ENCODE measurements around the gene DIP2A. TPM values are rescaled to one million over a fixed set of nuclear protein-coding genes. Genes with fewer than 3 reads are reported as not detected.

The DIP2A gene
- polyA plus RNA-seq, 4 donors = 23.7 to 56.3 (median 39.0) TPM

DNA sequence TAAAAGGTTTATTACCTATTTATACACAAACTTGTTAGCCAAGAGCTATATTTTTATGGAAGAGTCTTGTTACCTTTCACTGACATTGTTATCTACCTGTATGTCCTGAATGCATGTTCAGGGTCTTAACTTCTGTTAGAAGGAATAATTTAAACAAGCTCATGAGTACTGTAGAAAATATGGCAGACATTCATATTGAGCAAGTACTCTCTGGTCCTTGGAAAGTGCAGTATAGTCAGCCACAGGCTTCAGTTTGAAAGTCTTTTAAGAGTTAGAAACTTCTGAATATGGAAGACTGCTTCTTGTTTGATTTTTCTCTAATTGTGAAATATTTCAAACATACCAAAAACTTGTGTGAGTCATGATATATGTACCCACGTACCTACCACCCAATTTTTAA lies 16.6 kb downstream of the DIP2A start:
- DNase-seq (ENCODE audit: low read depth in 4 of 4, low spot score in 2 of 4) = no peak

DNA sequence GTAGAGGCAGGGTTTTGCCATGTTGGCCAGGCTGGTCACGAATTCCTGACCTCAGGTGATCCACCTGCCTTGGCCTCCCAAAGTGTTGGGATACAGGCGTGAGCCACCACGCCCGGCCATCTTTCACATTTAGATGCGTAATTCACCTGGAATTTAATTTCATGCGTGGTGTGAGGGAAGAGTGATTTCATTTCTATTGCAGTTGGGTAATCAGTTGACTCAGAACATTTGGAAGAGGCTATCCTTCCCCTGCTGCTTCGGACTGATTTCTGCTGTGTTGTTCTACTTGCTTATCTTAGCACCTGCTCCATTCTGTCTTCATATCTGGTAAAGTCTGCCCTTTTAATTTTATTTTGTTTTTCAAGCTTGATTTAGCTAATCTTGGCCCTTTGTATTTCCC lies 19.1 kb downstream of the DIP2A start:
- no peak for DNase-seq (ENCODE audit: low read depth in 4 of 4, low spot score in 2 of 4)

DNA sequence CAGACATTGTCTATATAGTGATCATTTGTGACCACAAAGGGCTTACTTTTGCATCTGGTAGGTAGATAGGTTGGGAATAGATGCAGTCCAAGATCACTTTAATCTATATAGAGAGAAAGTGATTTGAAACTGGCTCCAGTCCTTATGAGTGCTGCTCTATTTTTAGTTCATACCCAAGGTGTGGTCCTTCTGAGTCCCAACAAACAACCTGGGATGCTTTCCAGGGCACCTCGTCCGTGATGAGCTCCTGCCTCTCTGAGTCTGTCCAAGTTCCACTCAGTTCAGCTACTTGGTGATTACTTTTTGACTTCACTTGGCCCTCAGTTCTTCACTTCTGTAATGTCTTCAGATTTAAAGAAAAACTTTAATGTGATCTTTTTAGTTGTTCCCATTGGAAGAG lies 20.2 kb downstream of the DIP2A start:
- DNase-seq (ENCODE audit: low read depth in 4 of 4, low spot score in 2 of 4) = no peak

DNA sequence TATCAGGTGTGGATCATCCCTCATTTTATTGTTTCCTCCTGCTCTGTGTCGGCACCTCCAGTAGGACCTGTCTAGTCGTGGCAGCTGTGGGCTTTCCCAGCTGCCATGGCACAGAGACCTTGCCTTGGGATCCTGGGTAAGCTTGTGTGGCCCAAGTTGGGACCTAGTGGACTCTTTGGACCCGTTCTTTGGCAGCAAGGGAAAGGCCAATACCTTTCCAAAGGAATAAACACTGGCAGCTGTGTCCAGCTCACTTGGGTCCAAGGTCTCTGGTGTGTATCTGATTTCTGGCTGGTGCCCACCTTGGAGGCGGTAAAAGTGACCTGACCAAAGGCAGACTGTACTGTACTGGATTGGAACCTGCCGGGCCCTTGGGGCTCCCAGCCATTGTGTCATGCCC lies 21.8 kb downstream of the DIP2A start:
- no peak for DNase-seq (ENCODE audit: low read depth in 4 of 4, low spot score in 2 of 4)

DNA sequence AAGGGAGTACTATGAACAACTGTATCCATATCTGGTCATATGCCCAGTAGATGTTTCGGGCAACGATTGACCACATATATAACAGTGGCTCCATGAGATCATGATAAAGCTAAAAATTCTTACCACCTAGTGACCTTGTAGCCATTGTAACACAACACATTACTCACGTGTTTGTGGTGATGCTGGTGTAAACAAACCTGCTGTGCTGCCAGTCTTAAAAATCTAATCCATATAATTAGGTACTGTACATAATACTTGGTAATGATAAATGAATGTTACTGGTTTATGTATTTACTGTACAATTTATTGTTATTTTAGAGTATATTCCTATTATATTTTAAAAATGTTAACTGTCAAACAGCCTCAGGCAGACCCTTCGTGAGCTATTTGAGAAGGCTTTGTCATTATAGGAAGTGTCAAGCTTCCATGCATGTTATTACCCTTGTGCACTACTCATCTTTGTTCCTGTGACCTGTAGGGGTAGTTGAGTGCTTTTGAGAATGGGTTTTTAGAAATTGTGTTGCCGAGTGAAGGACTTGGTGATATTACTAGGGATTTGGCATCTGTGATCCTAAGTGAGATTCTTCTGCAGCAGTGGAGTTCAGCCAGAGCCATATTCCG lies 23.6 kb downstream of the DIP2A start:
- DNase-seq (ENCODE audit: low read depth in 4 of 4, low spot score in 2 of 4) = no peak

DNA sequence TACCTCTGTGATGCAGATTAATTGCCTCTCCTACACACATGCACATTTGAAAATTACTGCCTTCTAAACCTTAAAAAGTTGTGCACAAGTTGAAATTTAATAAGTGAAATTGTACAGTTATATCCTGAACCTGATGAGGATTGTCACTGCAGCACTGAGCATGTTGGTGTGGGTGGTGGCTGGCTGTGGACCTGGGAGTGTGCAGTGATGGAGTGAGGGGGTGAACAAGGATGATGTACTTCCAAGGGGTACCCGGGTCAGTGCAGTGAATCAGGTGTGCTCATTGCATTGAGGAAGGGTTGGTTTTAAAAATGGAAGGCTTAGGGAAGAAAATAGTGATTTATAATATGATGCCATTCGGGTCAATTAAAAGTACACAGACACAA lies 24.1 kb downstream of the DIP2A start:
- no peak for DNase-seq (ENCODE audit: low read depth in 4 of 4, low spot score in 2 of 4)

DNA sequence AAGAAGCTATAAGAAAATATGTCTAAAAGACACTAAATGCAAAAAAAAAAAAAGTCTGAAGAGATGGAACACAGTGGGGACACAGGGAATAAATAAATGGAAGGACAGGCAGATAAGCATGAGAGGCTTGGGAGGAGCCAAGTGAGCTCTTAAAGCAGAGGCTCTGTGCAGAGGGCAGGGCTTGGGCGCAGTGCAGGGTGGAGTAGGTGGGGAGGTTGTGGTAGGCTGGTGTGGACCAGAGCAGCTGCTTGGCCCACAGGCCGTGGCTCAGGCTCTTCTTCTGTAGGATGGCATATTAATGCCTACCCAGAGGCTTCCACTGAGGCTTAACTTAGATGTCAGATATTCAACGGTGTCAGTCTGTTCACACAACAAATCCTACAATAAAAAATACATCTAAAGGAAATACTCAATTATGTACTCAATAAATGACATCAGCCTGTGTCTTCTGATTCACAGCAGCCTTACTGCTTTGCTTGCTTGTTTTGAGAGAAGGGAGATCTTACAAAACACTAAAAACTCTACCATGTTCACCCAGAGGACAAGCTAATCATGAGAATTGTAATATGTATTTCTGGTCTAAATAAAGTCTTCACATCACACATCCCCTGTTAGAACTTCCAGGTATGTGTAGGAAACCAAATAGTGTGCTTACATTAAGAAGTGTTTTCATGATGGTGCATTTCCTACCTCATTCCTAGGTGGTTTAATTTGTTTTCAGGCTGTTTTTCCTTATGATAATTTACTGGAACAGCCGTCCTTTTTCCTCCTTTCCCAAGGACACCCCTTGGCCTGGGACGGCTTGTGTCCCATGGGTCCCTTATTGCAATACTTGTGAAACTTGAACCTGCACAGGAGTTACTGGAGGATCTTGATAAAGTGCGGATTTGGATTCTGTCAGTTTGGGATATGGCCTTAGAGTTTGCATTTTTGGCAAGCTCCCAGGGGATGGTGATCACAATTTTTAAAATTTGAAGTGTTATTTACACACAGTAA lies 24.9 kb downstream of the DIP2A start:
- no peak for DNase-seq (ENCODE audit: low read depth in 4 of 4, low spot score in 2 of 4)

DNA sequence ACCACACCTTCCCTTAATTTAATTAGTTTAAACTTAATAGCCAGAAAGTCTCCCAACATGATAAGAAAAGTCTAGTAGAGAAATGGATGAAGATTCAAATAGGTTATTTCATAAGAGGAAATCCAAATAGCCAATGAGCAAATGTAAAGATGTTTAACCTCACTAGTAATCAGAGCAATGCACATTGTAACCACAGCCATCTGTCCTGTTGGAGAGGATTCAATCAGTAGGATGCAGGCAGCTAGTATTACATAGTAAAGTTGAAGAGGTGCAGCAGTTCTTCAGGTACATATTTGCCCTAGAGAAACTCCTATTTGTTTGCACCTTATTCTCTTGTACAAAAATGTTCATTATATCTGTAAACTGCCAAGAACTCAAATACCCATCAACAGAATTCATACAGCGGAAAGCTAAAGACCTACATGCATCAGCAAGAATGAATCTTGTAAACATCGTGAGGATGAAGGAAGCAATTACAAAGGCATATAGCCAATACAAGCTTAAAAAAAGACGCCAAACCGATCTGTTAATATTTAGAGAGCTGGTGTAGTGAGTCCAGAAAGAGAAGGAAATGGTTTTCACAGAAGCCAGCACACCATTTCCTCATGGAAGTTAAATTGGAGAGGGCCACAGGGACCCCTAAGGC lies 27.9 kb downstream of the DIP2A start:
- DNase-seq (ENCODE audit: low read depth in 4 of 4, low spot score in 2 of 4) = no peak

DNA sequence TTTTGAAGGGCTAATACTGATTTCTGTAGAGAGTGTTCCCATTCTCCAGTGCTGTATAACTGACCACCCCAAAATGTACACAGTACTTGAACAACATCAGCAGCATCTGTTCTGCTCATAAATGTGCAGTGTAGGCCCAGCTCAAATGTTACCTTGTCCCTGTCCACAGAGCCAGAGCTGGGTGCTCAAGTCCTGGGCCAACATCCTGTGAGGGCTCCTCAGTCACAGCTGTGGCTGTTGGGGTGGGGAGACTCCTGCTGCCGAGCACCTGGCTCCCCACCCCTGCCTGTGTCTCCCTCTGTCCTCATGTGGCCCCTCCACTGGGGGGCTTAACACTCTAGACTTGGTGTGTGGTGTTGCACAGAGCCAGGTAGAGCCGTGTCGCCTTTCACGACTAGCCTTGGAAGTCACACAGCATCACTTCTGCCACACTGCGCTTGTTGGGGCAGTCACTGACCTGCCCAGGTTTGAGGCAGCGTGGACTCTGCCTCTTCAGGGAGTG lies 30.5 kb downstream of the DIP2A start:
- DNase-seq (ENCODE audit: low read depth in 4 of 4, low spot score in 2 of 4) = no peak

DNA sequence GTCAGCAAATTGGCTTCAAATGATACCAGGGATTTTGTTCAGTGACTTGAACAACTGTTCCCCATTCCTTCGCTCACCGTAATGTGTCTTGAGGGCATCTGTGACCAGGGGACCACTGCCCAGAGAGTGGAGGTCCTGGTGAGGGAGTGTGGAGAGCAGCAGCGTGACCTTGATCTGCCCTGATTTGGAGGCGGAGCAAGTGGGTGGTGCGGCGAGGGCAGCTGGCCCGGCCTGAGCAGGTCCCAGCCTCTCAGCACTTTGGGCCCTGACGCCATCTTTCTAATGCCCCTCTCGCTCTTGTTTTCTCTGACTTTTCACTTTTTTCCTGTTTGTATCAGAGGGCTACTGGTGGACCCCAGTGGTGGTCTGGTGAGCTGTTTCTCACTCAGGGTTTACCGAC lies 31.1 kb downstream of the DIP2A start:
- no peak for DNase-seq (ENCODE audit: low read depth in 4 of 4, low spot score in 2 of 4)

DNA sequence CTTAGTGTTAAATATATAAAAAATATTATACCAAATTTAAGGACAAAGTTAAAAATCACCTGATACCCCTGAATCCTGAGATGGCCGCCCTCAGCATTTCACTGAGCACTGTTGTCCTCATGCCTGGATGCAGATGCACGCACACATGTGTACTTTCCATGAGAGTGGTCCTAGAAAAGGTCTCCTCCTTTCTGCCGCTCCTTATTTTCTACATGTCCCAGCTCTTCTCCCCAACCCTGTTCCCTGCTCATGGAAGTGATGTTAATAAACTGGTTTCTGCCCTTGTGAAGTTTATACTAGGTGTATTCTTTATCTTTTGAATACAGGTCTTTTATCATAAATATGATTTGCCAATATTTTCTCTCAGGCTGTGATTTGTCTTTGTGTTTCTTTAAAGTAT lies 32.9 kb downstream of the DIP2A start:
- DNase-seq (ENCODE audit: low read depth in 4 of 4, low spot score in 2 of 4) = no peak

DNA sequence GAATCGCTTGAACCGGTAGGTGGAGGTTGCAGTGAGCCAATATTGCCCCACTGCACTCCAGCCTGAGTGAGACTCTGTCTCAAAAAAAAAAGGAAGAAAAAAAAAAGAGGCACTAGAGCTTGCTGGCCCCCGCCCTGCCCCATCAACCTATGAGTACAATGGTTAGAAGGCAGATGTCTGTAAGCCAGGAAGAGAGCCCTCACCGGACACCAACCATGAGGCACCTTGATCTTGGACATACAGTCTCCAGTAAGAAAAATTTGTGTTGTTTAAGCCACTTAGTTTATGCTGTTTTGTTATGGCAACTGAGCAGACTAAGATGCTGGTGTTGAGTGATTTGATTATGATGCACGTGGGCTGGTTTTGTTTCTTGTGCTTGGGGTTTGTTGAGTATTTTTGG lies 34.2 kb downstream of the DIP2A start:
- DNase-seq (ENCODE audit: low read depth in 4 of 4, low spot score in 2 of 4) = no peak

DNA sequence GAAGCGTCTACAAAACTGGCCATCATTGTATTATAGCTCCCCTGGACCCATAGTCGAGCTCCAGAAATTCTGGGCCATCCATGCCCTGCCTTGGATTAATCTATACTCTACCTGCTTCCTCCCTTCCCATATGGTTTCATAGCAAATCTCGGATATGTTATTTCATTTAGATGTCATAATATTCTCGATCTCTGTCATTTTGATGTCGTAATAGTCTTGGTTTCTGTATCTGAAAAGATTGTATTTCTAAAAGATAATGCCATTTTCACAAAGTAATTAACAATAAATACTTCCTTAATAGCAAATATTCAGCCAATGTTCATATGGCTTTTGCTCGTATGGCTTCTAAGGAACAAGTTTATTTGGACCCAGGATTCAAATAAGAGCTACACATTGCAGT lies 35.1 kb downstream of the DIP2A start:
- DNase-seq (ENCODE audit: low read depth in 4 of 4, low spot score in 2 of 4) = no peak

DNA sequence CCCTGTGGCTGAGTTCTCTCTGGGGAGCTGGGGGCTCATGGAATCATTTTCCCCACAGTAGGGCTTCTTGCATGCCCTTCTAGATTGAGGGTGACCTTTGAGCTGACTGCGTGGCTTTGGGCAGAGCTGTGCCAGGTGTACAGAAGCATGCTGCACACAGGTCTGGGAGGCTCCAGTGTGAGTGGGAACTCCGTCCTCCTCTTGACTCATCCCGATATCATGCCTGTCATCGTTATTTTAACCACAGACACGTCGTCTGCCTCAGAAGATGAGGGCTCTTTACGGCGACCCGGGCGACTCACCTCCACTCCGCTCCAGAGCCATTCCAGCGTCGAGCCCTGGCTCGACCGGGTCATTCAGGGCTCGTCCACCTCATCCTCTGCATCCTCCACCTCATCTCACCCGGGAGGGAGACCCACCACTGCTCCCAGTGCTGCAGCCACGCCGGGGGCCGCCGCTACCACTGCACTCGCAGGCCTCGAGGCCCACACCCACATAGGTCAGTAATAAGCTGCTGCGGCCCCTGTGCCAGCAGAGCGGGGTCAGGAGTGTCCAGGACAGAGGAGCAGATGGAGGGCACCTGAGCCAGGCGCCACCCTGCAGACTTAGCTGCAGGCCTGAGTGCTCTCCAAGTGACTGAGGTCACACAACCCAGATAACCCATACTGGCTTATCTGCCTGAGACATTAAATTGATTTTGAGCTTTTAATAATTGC lies 39.8 kb downstream of the DIP2A start:
- no peak for DNase-seq (ENCODE audit: low read depth in 4 of 4, low spot score in 2 of 4)

DNA sequence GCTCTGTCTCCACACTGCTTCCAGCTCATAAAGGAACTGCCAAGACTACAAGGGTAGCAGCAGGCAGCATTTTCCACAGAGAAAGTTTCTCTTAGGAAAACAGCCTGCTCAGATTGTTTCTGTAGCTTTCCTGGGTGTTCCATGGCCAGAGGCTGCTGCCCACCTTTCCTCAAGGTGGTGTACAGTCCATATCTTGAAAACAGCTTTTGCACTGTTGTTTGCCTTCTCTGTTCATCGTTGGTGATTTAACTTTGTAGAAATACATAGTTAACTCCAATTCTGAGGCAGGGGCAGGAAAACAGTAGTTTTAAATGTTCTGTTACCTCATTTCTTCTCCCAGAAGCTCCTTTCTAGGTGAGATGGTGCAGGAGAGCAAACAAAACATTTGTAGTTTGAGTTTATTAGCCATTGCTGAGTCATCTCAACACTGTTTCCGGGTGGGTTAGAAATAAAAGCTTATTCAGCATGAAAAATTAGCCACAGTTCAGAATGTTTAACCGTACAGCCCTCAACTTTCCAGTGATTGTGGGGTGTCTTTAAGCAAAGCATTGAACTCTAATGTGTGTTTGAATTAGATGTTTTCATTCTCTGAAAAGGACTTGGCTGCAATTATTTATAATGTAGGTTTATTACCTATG lies 41.7 kb downstream of the DIP2A start:
- no peak for DNase-seq (ENCODE audit: low read depth in 4 of 4, low spot score in 2 of 4)

DNA sequence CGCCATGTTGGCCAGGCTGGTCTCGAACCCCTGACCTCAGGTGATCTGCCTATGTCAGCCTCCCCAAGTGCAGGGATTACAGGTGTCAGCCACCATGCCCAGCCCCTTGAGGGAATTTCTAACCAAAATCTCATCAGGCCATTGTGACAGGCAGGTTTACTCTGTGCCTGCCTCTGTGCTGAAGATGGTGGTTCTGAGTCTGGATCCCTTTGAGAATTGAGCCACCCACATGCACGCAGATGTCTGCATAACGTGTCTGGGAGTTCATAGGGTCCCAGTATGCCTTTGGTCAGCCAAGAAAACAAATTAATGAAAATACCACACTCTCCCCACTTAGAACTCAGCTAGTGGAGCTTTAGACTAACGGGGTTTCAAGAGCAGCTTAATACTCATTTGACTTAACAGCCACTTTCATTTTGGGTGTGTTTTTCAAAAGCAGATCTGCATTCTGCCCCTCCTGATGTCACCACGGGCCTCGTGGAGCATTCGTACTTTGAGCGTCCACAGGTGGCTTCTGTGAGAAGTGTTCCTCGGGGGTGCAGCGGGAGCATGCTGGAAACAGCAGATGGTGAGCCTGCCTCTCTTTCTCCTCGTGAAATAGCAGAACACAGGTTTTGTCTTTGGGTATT lies 45.3 kb downstream of the DIP2A start:
- DNase-seq (ENCODE audit: low read depth in 4 of 4, low spot score in 2 of 4) = no peak

DNA sequence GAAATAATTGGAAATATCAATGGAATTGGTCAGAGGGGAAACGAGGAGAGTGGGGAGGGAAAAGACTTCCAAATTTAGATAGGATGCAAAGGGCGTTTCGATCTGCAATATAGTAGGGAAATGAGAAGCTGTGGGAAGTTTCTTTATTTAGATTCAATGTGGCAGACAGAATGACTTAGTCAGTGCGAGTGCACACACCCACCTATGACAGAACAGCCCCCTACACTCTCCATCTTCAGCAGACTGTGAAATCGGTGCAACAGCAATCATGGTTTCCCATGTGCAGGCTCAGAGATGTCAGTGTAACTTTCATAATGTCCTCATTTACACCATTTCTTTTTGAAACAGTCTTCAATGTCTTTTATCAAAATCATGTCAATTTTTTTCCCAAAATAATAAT lies 46.0 kb downstream of the DIP2A start:
- DNase-seq (ENCODE audit: low read depth in 4 of 4, low spot score in 2 of 4) = no peak

DNA sequence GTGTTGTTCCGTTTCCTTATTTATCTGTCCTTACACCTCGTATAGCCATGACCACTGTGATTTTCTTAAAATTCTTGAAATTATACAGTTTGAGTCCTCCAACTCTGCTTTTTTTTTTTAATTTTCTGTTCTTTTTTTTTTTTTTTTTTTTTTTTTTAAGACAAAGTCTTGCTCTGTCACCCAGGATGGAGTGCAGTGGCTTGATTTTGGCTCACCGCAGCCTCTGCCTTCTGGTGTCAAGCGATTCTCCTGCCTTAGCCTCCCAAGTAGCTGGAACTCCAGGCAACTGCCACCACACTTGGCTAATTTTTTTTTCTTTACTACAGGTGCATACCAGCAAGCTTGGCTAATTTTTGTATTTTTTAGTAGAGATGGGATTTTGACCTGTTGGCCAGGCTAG lies 48.9 kb downstream of the DIP2A start:
- no peak for DNase-seq (ENCODE audit: low read depth in 4 of 4, low spot score in 2 of 4)

DNA sequence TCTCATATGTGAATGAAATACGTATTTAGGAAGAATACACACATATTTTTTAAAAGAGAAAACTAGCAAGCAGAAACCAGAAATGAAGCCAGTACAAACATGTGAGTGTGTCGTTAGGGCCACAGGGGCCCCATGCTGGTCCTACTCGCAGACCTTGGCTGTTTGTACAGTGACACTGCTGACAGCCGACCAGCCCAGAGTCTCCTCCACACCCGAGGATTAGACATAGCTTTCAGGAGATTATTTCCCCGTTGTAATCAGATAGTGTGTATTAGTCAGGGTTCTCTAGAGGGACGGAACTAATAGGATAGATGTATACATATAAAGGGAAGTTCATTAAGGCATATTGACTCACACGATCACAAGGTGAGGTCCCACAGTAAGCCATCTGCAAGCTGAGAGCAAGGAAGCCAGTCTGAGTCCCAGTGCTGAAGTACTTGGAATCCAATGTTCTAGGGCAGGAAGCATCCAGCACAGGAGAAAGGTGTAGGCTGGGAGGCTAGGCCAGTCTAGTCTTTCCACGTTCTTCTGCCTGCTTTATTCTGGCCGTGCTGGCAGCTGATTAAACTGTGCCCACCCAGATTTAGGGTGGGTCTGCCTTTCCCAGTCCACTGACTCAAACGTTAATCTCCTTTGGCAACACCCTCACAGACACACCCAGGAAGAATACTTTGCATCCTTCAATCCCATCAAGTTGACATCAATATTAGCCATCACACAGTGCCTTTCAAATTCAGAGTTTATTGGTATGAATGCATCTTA lies 51.2 kb downstream of the DIP2A start:
- DNase-seq (ENCODE audit: low read depth in 4 of 4, low spot score in 2 of 4) = no peak
